Epithelial cell of esophagus (primary cell): ENCODE results near the gene KIAA0825.

ENCODE experiments used
- DNase-seq: peaks from one replicate; pipeline ENCODE4 v3.0.0; 2010; ENCODE audit warnings: low read depth
- H3K4me3 ChIP-seq: 2 replicates; pipeline ENCODE4 v1.5.1; 2011; ENCODE audit warnings: mild to moderate bottlenecking, low read length, control low read depth
- TF ChIP-seq, protein P1 (sequence below): IDR thresholded peaks from 2 replicates; pipeline ENCODE4 v1.5.1; 2011; ENCODE audit warnings: low read depth, mild to moderate bottlenecking, low read length, control low read depth, inconsistent platforms; ENCODE audit not compliant: insufficient read depth; ENCODE audit errors: missing control alignments

Gene KIAA0825

DNA sequence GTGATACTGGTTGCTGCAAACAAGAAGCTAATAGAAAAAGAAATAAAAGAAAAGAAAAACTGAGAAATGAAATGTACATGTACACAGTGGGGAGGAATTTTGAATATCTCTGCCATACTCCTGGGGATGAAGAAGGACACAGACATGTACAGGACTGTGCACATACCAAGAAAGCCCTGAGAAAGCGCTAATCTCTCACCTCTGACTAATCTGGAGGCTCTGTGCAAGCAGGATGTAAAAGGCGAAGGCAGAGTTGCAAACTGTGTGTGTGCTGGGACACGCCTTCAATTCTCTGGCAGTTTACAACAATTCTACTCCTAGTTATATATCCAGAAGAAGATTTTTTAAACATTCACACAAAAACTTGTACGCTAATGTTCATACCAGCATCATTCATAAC, 211.4 kb downstream of the KIAA0825 start:
- DNase-seq, result peak; percentile 84
- no peak overlapping the region for H3K4me3 ChIP-seq
- TF ChIP-seq, protein P1, sequence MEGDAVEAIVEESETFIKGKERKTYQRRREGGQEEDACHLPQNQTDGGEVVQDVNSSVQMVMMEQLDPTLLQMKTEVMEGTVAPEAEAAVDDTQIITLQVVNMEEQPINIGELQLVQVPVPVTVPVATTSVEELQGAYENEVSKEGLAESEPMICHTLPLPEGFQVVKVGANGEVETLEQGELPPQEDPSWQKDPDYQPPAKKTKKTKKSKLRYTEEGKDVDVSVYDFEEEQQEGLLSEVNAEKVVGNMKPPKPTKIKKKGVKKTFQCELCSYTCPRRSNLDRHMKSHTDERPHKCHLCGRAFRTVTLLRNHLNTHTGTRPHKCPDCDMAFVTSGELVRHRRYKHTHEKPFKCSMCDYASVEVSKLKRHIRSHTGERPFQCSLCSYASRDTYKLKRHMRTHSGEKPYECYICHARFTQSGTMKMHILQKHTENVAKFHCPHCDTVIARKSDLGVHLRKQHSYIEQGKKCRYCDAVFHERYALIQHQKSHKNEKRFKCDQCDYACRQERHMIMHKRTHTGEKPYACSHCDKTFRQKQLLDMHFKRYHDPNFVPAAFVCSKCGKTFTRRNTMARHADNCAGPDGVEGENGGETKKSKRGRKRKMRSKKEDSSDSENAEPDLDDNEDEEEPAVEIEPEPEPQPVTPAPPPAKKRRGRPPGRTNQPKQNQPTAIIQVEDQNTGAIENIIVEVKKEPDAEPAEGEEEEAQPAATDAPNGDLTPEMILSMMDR, result no peak

DNA sequence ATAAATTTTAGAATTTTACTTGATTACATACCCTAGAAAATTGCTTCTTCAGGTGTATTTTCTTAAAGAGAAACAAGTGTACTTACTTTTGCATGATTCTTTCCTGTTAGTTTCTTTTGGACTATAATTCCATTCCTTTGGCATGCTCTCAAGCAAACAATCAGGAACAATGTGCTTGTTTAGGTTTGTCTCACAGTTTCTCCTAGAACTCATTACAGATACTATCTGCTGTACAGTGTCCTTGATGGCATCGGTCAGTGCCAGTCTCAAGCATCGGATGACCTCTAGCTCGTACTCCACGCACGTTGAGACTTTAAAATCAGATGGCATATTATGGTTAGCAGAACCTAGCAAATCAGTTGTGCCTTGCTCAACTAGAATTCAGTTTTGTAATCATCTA, 214.9 kb downstream of the KIAA0825 start:
- no peak for DNase-seq
- TF ChIP-seq, protein P1, result no peak
- H3K4me3 ChIP-seq, result no peak overlapping the region

DNA sequence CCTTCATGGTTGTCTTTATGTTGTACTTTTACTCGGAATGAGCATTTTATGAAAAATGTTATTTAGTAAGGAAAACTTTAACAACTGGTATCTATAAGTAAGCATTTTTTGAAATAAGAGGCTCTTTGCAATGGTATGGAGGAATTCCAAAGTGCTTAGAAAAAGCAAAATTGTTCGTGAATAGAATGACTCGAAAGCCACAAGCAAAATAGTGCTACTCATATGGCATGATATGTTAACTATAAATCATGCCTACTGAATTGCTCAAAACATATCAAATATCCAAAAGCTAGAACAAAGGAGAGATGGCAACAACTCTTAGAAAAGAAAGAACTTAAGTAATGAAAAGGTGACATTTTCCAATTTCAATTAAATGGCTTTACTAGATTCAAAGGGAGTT, 216.3 kb downstream of the KIAA0825 start:
- no peak overlapping the region for H3K4me3 ChIP-seq
- TF ChIP-seq, protein P1, result no peak
- no peak for DNase-seq

DNA sequence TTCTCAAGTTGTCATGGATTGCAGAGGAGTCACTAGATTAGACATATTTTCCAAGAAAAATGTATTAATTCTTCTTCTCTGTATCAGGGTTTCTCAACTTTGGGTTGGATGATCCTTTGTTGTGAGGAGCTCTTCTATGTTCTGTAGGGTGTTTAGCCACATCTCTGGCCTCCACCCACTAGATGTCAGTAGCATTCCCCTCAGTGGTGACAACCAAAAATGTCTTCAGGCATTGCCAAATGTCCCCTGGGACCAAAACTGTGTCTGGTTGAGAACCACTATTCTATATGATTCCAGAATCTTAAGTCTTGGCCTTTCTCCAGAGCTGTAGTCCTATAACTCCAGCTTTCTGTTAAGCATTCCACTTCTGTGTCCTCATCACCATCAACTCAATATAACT, 220.9 kb downstream of the KIAA0825 start:
- TF ChIP-seq, protein P1, result no peak
- no peak for DNase-seq
- H3K4me3 ChIP-seq, result no peak overlapping the region

DNA sequence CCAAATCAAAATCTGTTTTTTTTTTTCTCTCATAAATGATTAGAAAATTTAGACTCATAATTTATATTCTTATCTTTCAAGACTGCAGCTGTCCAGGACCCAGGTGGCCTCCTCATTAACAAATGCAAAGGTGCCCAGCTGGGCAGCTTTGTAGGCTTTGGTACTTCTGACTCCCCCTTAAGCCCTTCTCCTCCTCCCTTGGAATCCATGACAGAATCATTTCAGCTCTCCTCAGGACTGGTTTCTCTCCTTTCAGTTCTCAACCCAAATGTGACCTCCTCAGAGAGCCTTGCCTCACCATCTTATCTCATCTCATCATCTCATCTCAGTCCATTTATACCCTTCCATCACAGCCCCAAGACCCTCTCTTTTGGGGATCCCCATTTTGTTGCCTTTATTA, 221.7 kb downstream of the KIAA0825 start:
- DNase-seq, result no peak
- H3K4me3 ChIP-seq, result no peak overlapping the region
- TF ChIP-seq, protein P1, result no peak

DNA sequence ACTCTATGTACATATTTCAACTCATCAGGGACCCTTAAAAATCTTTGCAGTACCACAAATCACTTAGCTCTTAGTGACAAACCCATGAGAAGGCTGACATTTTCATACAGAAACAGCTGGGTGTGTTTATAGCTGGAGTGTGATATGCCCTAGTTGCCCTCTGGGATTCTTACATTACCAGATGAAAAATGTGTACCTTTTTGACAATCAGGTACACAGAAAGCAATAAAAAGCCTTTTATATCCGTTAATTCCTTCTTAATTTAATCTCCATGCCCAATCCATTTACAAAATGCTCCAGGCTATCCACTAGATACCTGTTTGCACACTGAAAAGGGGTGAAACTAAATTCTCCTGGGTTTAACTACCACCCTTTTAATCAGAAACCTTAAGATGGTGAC, 222.9 kb downstream of the KIAA0825 start:
- no peak overlapping the region for H3K4me3 ChIP-seq
- TF ChIP-seq, protein P1, result no peak
- no peak for DNase-seq

DNA sequence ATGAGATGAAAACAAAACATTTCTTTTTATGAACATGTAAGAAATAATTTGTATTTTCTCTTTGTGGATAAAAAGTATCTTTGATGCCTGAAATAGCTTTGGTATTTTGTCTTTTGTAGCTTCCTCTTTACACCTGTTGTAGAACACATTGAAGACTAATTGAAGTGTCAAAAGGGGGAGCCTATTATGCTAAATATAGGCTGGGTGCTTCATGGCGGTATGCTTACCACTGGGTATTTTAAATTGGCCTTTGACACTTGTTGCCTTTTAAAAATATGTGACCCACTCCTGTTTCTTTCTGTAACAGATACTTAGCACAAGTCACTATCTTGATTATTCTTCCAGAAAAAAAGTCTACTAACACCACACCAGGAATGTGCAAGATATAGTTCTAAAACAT, 226.4 kb downstream of the KIAA0825 start:
- TF ChIP-seq, protein P1, result no peak
- no peak for DNase-seq

More for the DNA sequence above, 226.4 kb downstream of the KIAA0825 start:
- H3K4me3 ChIP-seq, result no peak overlapping the region
